GM04503 (cell line): Measurements from ENCODE around the gene PZP.

Experiments used
- DNase-seq: peaks from one replicate; pipeline ENCODE4 v3.0.0-alpha.2; 2012; ENCODE audit warnings: low read depth

Gene PZP

GRCh38 chr12:9104087-9104486 is 104.1 kb downstream of the PZP start:
- DNase-seq, result no peak

GRCh38 chr12:9103050-9103849 is 104.9 kb downstream of the PZP start:
- no peak for DNase-seq

- DNase-seq, result no peak
Measured at GRCh38 chr12:9101018-9101687, 107.0 kb downstream of the PZP start.

GRCh38 chr12:9099552-9100190 is 108.5 kb downstream of the PZP start:
- DNase-seq, result no peak
